Mesendoderm (in vitro differentiated cells): ENCODE data around the gene PLCL1.

Experiments
- DNase-seq: peaks from one replicate; pipeline ENCODE4 v3.0.0; 2013
- H2AK5ac ChIP-seq: 2 replicates; pipeline ENCODE4 v1.6.1; 2013; ENCODE audit warnings: low read length, inconsistent platforms
- H2BK120ac ChIP-seq: 2 replicates; pipeline ENCODE4 v1.6.1; 2013; ENCODE audit warnings: low read depth, mild to moderate bottlenecking, low read length, moderate library complexity, mixed read lengths
- H2BK15ac ChIP-seq: replicated peaks from 2 replicates; pipeline ENCODE4 v1.6.1; 2013; ENCODE audit warnings: low read depth, mild to moderate bottlenecking, moderate library complexity
- H2BK5ac ChIP-seq: 2 replicates; pipeline ENCODE4 v1.6.1; 2013; ENCODE audit warnings: low read length, inconsistent platforms
- H3K18ac ChIP-seq: 2 replicates; pipeline ENCODE4 v1.6.1; 2013; ENCODE audit warnings: mild to moderate bottlenecking, low read length, mixed read lengths
- H3K23ac ChIP-seq: one replicate; pipeline ENCODE4 v1.6.1; 2013; ENCODE audit warnings: low read length
- H3K27ac ChIP-seq: 2 replicates; pipeline ENCODE4 v1.5.1; 2013; ENCODE audit warnings: low read depth, mild to moderate bottlenecking, inconsistent platforms, low read length, moderate library complexity
- H3K27me3 ChIP-seq: 2 replicates; pipeline ENCODE4 v1.6.1; 2013; ENCODE audit warnings: low read length, control low read depth, mild to moderate bottlenecking, inconsistent platforms; ENCODE audit not compliant: insufficient read depth, poor library complexity
- H3K36me3 ChIP-seq: 2 replicates; pipeline ENCODE4 v1.6.1; 2013; ENCODE audit warnings: low read length, inconsistent platforms; ENCODE audit not compliant: control insufficient read depth, insufficient read depth
- H3K4ac ChIP-seq: one replicate; pipeline ENCODE4 v1.6.1; 2013; ENCODE audit warnings: low read depth, mild to moderate bottlenecking, low read length, moderate library complexity
- H3K4me1 ChIP-seq: 2 replicates; pipeline ENCODE4 v1.6.1; 2013; ENCODE audit warnings: low read depth, low read length, inconsistent platforms; ENCODE audit not compliant: control insufficient read depth
- H3K4me2 ChIP-seq: 2 replicates; pipeline ENCODE4 v1.6.1; 2013; ENCODE audit warnings: low read length
- H3K4me3 ChIP-seq: 2 replicates; pipeline ENCODE4 v1.5.1; 2013; ENCODE audit warnings: mild to moderate bottlenecking, low read length
- H3K56ac ChIP-seq: one replicate; pipeline ENCODE4 v1.6.1; 2013; ENCODE audit warnings: low read length
- H3K79me1 ChIP-seq: 2 replicates; pipeline ENCODE4 v1.6.1; 2013; ENCODE audit warnings: low read length, inconsistent platforms
- H3K79me2 ChIP-seq: 2 replicates; pipeline ENCODE4 v1.6.1; 2013; ENCODE audit warnings: mild to moderate bottlenecking, low read length; ENCODE audit not compliant: control insufficient read depth, insufficient read depth
- H3K9ac ChIP-seq: 2 replicates; pipeline ENCODE4 v1.6.1; 2013; ENCODE audit warnings: low read length, inconsistent platforms
- H4K5ac ChIP-seq: one replicate; pipeline ENCODE4 v1.6.1; 2013; ENCODE audit warnings: low read length
- H4K8ac ChIP-seq: one replicate; pipeline ENCODE4 v1.6.1; 2013; ENCODE audit warnings: low read depth, mild to moderate bottlenecking, control low read depth, low read length, moderate library complexity
- WGBS: extraction: QIAGEN DNeasy Blood & Tissue Kit; methylation state at CpG from one replicate; pipeline ENCODE4 v1.1.7; 2013; ENCODE audit warnings: low lambda C conversion rate, missing lambda C conversion rate; ENCODE audit not compliant: insufficient coverage; ENCODE audit errors: extremely low coverage; 5-methylcytosine and 5-hydroxymethylcytosine counted together

PLCL1 gene

GRCh38 chr2:197875763-197876162, 71.4 kb downstream of the PLCL1 start:
- no CpG with 5 or more reads among the region's 1 CpG for WGBS
- Histone ChIP-seq H3K27ac (no peak overlapping the region), H3K4me2 (no peak overlapping the region)

GRCh38 chr2:197876524-197876923, 72.1 kb downstream of the PLCL1 start:
- no peak for DNase-seq
- H3K27ac ChIP-seq = no peak overlapping the region
- no peaks in the 10 kb centered on the region for H3K79me1 ChIP-seq
- H3K4ac ChIP-seq = no peak overlapping the region
- H3K4me2 ChIP-seq = no peak overlapping the region
- no CpG with 5 or more reads among the region's 1 CpG for WGBS
- no peak overlapping the region for H4K8ac ChIP-seq
- no peak overlapping the region for H3K9ac ChIP-seq
- no peaks in the 10 kb centered on the region for H3K79me2 ChIP-seq
- H2BK120ac ChIP-seq = no peak overlapping the region
- no peak overlapping the region for H3K18ac ChIP-seq
- no peak overlapping the region for H4K5ac ChIP-seq
- no peak overlapping the region for H3K56ac ChIP-seq
- H2BK15ac ChIP-seq = peak overlapping the region; percentile 74
- no peaks in the 10 kb centered on the region for H3K27me3 ChIP-seq
- peaks cover 9% of the 10 kb centered on the region for H3K4me1 ChIP-seq
- H2BK5ac ChIP-seq = no peak overlapping the region
- H3K23ac ChIP-seq = no peak overlapping the region
- no peak overlapping the region for H2AK5ac ChIP-seq
- no peak overlapping the region for H3K4me3 ChIP-seq
- H3K36me3 ChIP-seq = no peaks in the 10 kb centered on the region

More at GRCh38 chr2:197875763-197876162, 71.4 kb downstream of the PLCL1 start:
- no peak overlapping the region for H2AK5ac ChIP-seq
- peak overlapping the region; percentile 80 for H3K18ac ChIP-seq
- no peaks in the 10 kb centered on the region for H3K79me1 ChIP-seq
- DNase-seq = peak; percentile 46
- H3K4me3 ChIP-seq = no peak overlapping the region
- H3K23ac ChIP-seq = no peak overlapping the region
- no peaks in the 10 kb centered on the region for H3K27me3 ChIP-seq
- no peak overlapping the region for H4K5ac ChIP-seq
- H3K4me1 ChIP-seq = peaks cover 9% of the 10 kb centered on the region
- no peak overlapping the region for H2BK5ac ChIP-seq
- no peak overlapping the region for H3K56ac ChIP-seq
- H3K4ac ChIP-seq = no peak overlapping the region
- no peak overlapping the region for H4K8ac ChIP-seq
- H2BK15ac ChIP-seq = no peak overlapping the region
- no peaks in the 10 kb centered on the region for H3K36me3 ChIP-seq
- no peak overlapping the region for H2BK120ac ChIP-seq
- no peaks in the 10 kb centered on the region for H3K79me2 ChIP-seq
- no peak overlapping the region for H3K9ac ChIP-seq

GRCh38 chr2:197877038-197877437, 72.6 kb downstream of the PLCL1 start:
- no peak for DNase-seq
- Histone ChIP-seq H2AK5ac (no peak overlapping the region), H3K9ac (no peak overlapping the region), H3K23ac (no peak overlapping the region), H3K36me3 (no peaks in the 10 kb centered on the region), H3K79me1 (no peaks in the 10 kb centered on the region), H2BK15ac (peak overlapping the region; percentile 74), H3K4me3 (no peak overlapping the region), H3K56ac (no peak overlapping the region), H3K4ac (no peak overlapping the region), H3K18ac (no peak overlapping the region), H4K5ac (no peak overlapping the region), H2BK120ac (no peak overlapping the region), H2BK5ac (no peak overlapping the region), H3K79me2 (no peaks in the 10 kb centered on the region), H3K27ac (no peak overlapping the region), H3K27me3 (no peaks in the 10 kb centered on the region), H3K4me2 (no peak overlapping the region), H3K4me1 (peaks cover 9% of the 10 kb centered on the region), H4K8ac (no peak overlapping the region)
- WGBS = no CpG with 5 or more reads among the region's 1 CpG

GRCh38 chr2:197878792-197879191, 74.4 kb downstream of the PLCL1 start:
- peaks cover 5% of the 10 kb centered on the region for H3K4me1 ChIP-seq
- no peak overlapping the region for H3K9ac ChIP-seq
- no peak overlapping the region for H3K27ac ChIP-seq
- no peak overlapping the region for H4K8ac ChIP-seq
- no peak overlapping the region for H3K4me3 ChIP-seq
- no peaks in the 10 kb centered on the region for H3K27me3 ChIP-seq
- no CpG with 5 or more reads among the region's 1 CpG for WGBS
- no peak overlapping the region for H4K5ac ChIP-seq
- peak; percentile 44 for DNase-seq
- peak overlapping the region; percentile 51 for H3K56ac ChIP-seq
- H3K4me2 ChIP-seq = no peak overlapping the region
- no peak overlapping the region for H2BK5ac ChIP-seq
- no peak overlapping the region for H3K23ac ChIP-seq
- no peaks in the 10 kb centered on the region for H3K36me3 ChIP-seq
- no peak overlapping the region for H2BK15ac ChIP-seq
- H3K18ac ChIP-seq = peak overlapping the region; percentile 18
- peak overlapping the region; percentile 73 for H2BK120ac ChIP-seq
- H3K79me1 ChIP-seq = no peaks in the 10 kb centered on the region
- peak overlapping the region; percentile 9 for H3K4ac ChIP-seq
- H2AK5ac ChIP-seq = no peak overlapping the region
- H3K79me2 ChIP-seq = no peaks in the 10 kb centered on the region

GRCh38 chr2:197879812-197880408, 75.5 kb downstream of the PLCL1 start:
- no peak for DNase-seq
- H3K23ac ChIP-seq = no peak overlapping the region
- H3K18ac ChIP-seq = no peak overlapping the region
- H3K4me1 ChIP-seq = peaks cover 5% of the 10 kb centered on the region
- no peak overlapping the region for H4K5ac ChIP-seq
- H3K56ac ChIP-seq = no peak overlapping the region
- H3K4me3 ChIP-seq = no peak overlapping the region
- H2BK5ac ChIP-seq = no peak overlapping the region
- H2BK120ac ChIP-seq = no peak overlapping the region
- H3K27ac ChIP-seq = no peak overlapping the region
- no peak overlapping the region for H4K8ac ChIP-seq
- H3K4ac ChIP-seq = no peak overlapping the region
- no peak overlapping the region for H2BK15ac ChIP-seq
- no peaks in the 10 kb centered on the region for H3K79me1 ChIP-seq
- H3K27me3 ChIP-seq = no peaks in the 10 kb centered on the region
- H3K4me2 ChIP-seq = no peak overlapping the region
- no peak overlapping the region for H3K9ac ChIP-seq
- whole genome bisulfite sequencing = no CpG with 5 or more reads among the region's 3 CpGs
- no peaks in the 10 kb centered on the region for H3K36me3 ChIP-seq
- H3K79me2 ChIP-seq = no peaks in the 10 kb centered on the region
- H2AK5ac ChIP-seq = no peak overlapping the region
